NCI-H2227 treated with DMSO at 0.1 percent for 48 hours (cell line): ENCODE results near the gene EME1.
A peak's percentile ranks its signal among the peaks of the same experiment; 100 is the strongest.
"Not testable (repeated sequence)": the region's sequence is repeated elsewhere in the genome, so short reads cannot be mapped to it uniquely, and the experiment has no call there.

Source experiments
- DNase-seq: peaks from one replicate; lab custom pipeline; 2025; lab: John Stamatoyannopoulos, UW

EME1 gene

GRCh38 chr17:50372758-50373556 lies at the start of gene EME1, which contains the start of gene MRPL27:
TSS of gene EME1 (plus strand) at chr17:50373229. CDS start at chr17:50375209, 1,980 bp downstream.
TSS of gene MRPL27 (minus strand) at chr17:50373184. CDS start at chr17:50373170, 14 bp downstream.
- DNase-seq, result peak; percentile 98

DNA sequence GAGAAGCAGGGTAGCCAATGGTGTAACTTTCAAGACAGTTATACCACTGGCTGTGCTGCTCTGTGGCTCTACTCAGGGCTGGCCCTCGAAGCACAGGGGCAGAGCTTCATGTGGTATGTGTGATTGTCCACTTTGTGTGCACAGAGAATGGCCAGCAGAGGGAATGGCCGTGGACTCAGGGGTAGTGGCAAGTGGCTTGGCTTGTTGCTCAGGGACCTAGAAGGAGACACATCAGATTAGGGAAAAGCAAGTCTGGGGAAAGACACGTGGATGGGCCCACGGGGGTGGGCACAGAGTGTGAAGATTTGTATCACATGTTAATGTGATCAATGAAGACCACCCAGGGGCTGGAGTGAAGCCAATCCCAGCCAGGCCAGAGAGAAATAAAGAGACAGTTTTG lies 47.1 kb upstream of the EME1 start:
- DNase-seq, result no peak

DNA sequence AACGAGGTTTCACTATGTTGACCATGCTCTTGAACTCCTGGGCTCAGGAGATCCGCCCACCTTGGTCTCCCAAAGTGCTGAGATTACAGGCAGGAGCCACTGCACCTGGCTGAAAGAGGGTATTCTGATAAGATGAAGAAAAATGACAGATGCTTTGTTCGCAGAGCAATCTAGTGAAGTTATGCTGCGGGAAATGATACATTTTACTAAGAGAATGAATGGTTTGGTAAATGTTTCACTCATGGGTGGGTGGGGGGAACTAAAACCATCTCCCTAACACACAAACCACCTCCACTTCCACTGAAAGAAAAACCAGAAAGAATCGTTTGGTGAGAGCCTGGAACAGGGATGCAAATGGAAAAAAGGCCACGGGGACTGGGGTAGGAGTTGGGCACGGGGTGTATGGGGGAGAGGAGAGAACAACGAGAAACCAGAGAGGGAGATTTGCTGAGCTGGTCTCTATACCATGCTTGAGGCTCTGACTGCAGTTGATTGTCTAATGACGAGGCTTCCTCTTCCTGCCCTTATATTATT lies 46.1 kb upstream of the EME1 start:
- DNase-seq, result no peak

DNA sequence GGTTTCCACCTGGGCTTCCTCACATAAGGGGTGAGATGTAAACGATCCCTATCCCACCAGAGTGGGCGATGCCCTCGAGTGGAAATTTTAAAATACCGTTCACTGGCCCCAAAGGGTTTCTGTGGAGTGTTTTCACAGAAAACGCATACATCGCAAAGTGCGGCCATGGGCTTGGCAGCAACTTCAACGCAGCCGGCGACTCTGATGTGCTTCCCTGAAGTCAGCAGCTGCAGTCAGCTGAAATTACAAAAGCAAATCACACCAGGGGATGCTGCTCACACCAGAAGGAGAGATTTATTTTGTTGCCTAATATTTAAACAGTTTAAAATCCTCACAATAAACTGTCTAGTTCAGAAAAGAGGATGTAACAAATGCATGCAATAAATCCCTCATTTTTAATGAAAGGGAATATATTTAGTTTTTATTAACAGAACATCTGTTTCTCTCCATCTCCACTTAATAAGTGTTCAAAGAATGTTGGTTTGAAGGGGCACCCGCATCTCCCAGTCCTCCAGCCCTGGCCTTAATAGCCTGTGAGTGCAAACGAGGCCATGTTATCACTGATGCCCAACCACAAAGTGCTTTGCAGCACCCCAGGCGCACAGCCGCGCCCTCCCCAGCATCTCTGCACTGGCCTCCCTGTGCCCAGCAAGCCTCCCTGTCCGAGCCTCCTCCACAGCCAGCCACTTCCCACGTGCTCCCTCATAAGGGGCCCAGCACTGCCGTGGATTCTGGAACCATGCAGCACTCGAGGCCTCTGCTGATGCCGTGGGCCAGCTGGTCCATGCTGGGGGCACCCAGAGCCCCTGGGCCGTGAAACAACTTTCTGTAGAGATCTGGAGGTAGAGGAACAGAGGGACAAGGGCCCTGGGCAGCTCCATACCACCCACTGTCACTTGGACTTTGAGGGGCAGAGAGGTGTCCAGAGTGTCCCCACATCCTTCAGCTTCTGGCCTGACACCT lies 44.4 kb upstream of the EME1 start:
- peak; percentile 28 for DNase-seq

DNA sequence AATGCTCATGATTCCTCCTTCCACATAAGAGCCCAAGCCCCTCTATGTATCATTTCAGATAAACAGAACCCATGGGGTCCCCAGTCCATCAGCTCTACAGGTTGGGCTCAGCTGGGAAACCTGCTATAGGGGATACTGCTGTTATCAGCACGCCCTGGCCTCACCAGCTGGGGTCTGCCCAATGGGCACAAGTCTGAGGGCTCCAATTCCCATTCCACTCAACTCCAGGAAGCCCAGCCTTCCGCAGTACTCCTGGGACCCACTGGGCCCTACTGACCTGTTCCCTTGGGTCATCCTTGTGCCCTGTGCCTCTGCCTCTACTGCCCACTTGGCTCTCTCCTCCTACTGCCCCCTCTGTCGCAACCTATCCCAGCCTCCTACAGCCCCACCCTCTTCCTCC lies 43.3 kb upstream of the EME1 start:
- DNase-seq, result no peak

GRCh38 chr17:50330151-50330775 lies 42.8 kb upstream of the EME1 start:
- no peak for DNase-seq

GRCh38 chr17:50331085-50331791 lies 41.8 kb upstream of the EME1 start:
- no peak for DNase-seq

DNA sequence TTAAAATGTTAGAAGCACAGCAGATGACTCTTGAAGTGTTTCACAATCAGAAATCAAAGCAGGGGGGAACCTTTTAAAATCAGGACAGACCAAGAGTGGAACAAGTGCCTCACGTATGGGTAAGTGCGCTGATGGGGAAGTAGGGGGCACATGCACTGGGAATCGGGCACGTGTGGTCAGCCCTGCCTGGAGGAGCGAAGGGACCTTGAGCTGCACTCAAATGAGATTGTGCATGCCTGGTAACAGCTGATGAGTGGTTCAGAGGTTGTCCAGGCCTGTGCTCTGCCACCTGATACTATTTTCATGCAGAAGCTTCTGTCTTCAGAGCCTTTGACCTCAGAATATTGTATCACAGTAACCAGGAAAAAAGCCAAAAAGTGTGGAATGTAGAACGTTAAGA lies 40.8 kb upstream of the EME1 start:
- no peak for DNase-seq

GRCh38 chr17:50333291-50334057 lies 39.6 kb upstream of the EME1 start:
- DNase-seq, result not testable (repeated sequence)

- DNase-seq, result no peak
Observed at GRCh38 chr17:50337956-50338355, 35.1 kb upstream of the EME1 start.

GRCh38 chr17:50338645-50339044 lies 34.4 kb upstream of the EME1 start:
- no peak for DNase-seq

DNA sequence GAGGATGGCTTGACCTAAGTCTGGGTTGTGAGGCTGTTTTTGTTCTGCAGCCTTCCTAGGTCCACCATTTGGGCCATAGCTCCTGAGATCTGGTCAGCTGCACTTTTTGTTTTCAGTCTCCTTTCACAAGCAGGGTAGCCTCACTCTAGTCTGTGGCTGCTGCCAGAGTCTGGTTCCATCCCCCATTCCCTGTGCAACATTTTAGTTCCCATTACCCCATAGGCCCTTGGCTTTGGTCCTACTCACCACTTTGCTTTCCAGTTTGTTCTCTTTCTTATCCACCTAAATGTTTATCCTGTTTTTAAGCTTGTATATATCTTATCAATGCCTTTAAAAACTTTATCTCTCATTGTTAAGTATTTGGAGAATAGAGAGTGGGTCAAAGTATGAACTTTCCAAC lies 33.6 kb upstream of the EME1 start:
- DNase-seq, result no peak

- DNase-seq, result no peak
Observed at GRCh38 chr17:50344731-50345365, 28.2 kb upstream of the EME1 start.

DNA sequence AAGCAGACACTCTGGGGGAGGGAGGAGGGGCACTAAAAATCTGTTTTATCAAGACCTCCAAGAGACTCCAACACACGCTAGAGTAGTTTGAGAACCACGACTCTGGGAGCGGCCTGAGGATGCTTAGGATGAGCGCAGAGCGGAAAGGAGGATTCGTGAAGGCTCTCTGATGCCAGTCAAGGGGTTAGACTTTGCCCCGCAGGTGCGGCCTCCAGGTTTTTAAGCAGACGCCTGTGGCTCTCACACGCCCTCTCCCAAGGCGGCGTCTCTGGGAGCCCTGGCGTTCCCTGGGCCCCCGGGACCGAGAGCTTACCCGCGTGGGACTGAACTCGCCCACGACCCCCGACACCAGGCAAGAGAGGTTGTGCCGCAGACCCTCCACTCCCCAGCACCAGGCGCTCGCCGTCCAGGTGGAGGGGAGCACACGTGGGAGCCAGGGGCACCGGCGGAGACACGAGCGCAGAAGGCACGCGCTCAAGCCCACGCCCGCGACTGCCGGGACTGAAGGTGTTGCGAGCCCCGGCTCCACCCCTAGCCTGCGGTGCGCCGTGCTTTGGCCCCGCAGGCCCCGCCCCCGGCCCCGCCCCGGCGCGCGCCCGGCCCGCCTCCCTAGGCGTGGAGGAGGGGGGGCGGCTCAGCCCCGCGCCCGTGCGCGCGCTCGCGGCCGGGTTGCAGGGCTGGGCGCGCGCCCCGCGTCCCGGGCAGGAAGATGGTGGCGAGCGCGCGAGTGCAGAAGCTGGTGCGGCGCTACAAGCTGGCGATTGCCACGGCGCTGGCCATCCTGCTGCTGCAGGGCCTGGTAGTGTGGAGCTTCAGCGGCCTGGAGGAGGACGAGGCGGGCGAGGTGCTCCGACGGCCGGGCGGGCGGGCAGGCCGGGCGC lies 27.4 kb upstream of the EME1 start, which contains the start of gene XYLT2:
XYLT2 (plus strand) TSS at position 695 of the 881 bp plus-strand sequence; CDS start at position 710, 15 bp downstream.
- peak; percentile 70 for DNase-seq

- no peak for DNase-seq
Observed at GRCh38 chr17:50346313-50347116, 26.5 kb upstream of the EME1 start.

DNA sequence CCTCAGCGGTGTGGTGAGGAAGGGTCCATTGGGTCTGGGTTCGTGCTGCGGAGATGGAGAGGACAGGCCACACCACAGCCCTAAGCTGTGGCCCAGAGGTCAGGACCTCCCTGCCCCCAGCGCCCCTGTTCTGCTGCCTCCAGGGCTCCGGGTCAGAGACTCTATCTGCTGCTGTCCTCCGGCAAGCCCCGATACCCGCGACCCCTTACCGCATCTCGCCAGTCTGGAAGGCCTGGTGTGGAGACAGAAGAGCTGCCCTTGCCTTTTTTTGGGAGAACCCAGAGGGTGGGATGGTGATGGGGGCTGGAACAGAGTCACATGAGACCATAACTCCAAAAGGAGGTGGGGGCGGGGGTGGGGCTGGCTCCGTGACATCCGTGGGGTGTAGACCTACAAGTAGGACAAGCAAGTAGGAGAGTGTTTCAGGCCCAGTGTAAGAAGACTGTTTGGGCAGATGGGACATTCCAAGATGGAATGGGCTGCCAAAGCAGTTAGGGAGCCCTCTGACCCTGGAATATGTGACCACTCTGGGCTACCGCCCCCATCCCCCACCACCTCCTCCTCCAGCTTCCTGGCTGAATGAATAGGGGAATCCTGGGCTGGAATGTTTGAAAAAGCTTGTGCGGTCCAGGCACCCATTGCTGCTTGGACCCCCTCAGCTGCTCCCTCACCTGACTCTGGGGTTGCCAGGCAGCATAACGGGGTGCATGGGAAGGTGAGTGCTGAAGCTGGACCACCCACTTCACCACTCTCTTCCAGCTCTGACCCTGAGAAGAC lies 25.7 kb upstream of the EME1 start:
- DNase-seq, result peak; percentile 8

DNA sequence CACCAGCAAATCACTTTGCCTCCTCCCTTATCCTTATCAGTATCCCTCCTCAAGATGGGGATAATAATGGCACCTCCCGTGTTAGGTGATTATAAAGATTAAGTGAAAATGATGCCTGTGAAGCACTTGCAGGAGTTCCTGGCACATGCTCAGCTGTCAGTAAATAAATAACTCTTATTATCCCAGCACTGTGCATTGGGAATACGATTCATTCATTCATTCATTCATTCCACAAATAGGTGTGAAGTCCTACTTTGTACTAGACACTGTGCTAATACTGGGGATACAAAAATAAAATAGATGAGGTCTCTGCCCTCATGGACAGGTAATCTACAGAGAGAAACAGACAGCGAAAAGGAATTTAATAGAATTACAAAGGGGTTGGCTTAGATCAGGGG lies 25.1 kb upstream of the EME1 start:
- no peak for DNase-seq
